ENCODE results near the gene OR1A1.
"Not testable (repeated sequence)": the region's sequence is repeated elsewhere in the genome, so short reads cannot be mapped to it uniquely, and the experiment has no call there.

The OR1A1 gene

GRCh38 chr17:3207367-3207766 is at the start of gene OR1A1:
Gene OR1A1 (plus strand): TSS chr17:3207667. CDS start chr17:3215621, 7,954 bp downstream.
- DNase-seq (ENCODE audit: low read depth in 2 of 3, low spot score in 2 of 3) = no peak

- no peak for DNase-seq (ENCODE audit: low read depth in 2 of 3, low spot score in 2 of 3)
These were observed 39.9 kb upstream of the OR1A1 start for GRCh38 chr17:3167574-3167973.

GRCh38 chr17:3189961-3190360 is 17.5 kb upstream of the OR1A1 start:
- no peak for DNase-seq (ENCODE audit: low read depth in 2 of 3, low spot score in 2 of 3)

DNA sequence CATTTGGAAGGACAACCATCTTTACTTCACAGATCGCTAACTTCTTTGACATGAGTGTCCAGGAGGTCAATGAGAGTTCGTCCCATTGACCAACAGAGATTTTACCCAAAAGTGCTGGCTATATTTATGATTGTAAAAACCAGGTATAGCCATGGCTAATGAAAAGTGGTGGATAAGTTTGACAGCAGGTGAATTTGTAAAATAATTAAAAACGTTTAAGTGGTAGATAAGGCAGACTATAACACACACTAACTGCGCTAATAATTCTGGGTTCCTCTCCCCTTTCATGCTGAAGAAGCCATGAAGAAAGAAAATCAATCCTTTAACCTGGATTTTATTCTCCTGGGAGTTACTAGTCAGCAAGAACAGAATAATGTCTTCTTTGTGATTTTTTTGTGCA is 10.2 kb upstream of the OR1A1 start, which contains the start of gene OR1A2:
OR1A2 (plus strand) TSS at position 301 of the 400 bp plus-strand sequence; CDS start at position 301, 0 bp downstream.
- DNase-seq (ENCODE audit: low read depth in 2 of 3, low spot score in 2 of 3) = no peak

- no peak for DNase-seq (ENCODE audit: low read depth in 2 of 3, low spot score in 2 of 3)
These were observed 1.0 kb downstream of the OR1A1 start for GRCh38 chr17:3208484-3208883.

DNA sequence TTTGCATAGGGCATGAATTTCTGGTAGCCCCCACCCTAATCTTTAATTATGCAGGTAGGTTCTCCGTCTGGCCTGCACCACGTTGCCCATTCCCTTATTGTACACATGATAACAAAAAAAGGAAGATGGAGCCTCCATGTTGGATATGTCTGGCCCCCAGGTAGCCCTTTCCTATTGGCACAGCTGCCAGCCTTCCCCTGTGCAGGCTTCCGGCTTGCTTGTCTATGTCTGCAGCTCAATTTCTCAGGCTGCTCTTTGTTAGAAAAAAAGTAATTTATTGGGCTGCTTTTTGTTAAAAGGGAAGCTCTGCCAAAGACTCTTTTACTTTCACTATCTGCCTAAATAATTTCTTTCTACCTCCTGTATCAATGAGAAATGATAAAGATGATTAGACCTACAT is 5.5 kb downstream of the OR1A1 start:
- DNase-seq (ENCODE audit: low read depth in 2 of 3, low spot score in 2 of 3) = no peak

DNA sequence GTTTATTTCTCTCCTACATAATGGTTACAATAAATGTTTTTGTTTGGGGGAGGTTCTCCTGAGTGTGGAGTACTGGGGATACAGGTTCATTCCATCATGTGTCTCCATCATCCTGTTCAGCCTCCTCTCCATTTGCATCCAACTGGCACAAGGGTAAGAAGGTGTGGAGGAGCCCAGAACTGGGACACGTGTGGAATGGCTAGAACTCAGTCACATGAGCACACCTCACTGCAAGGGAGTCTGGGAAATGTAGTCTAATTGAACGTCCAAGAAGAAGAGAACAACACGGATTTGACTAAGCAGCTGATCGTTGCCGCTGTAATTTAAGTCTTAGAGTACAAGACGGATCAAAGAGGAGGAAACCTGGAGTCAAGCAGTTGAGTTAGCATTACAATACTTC is 6.1 kb downstream of the OR1A1 start:
- DNase-seq (ENCODE audit: low read depth in 2 of 3, low spot score in 2 of 3) = no peak

- DNase-seq (ENCODE audit: low read depth in 2 of 3, low spot score in 2 of 3) = not testable (repeated sequence)
These were observed 12.5 kb downstream of the OR1A1 start for GRCh38 chr17:3219978-3220377.

- no peak for DNase-seq (ENCODE audit: low read depth in 2 of 3, low spot score in 2 of 3)
These were observed 14.4 kb downstream of the OR1A1 start for GRCh38 chr17:3221850-3222249.

GRCh38 chr17:3222505-3222904 is 15.0 kb downstream of the OR1A1 start:
- DNase-seq (ENCODE audit: low read depth in 2 of 3, low spot score in 2 of 3) = no peak

GRCh38 chr17:3224721-3225352 is 17.4 kb downstream of the OR1A1 start:
- not testable (repeated sequence) for DNase-seq (ENCODE audit: low read depth in 2 of 3, low spot score in 2 of 3)

DNA sequence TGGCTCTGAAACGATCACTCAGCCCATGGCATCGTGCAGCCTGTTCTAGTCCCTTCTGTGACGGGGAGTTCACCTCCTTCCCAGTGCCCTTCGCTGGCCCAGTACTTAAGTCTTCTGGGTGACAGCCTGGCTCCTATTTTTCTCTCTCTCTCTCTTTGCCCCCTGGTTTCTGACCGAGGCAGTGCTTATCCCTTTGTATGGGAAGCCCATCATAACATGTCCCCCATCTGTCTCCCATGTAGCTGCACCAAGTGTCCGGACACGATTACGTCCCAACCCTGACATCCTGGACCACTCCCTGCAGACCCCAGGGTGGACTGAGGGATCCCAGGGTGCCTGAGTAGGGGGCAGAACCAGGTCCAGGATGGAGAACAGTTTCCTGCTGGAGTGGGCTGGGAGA is 24.8 kb downstream of the OR1A1 start:
- DNase-seq (ENCODE audit: low read depth in 2 of 3, low spot score in 2 of 3) = not testable (repeated sequence)

- DNase-seq (ENCODE audit: low read depth in 2 of 3, low spot score in 2 of 3) = not testable (repeated sequence)
These were observed 31.2 kb downstream of the OR1A1 start for GRCh38 chr17:3238685-3239084.

DNA sequence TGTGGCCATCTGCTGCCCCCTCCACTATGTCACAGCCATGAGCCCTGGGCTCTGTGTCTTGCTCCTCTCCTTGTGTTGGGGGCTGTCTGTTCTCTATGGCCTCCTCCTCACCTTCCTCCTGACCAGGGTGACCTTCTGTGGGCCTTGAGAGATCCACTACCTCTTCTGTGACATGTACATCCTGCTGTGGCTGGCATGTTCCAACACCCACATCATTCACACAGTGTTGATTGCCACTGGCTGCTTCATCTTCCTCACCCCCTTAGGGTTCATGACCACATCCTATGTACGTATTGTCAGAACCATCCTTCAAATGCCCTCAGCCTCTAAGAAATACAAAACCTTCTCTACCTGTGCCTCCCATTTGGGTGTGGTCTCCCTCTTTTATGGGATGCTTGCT is 33.6 kb downstream of the OR1A1 start:
- DNase-seq (ENCODE audit: low read depth in 2 of 3, low spot score in 2 of 3) = not testable (repeated sequence)

- DNase-seq (ENCODE audit: low read depth in 2 of 3, low spot score in 2 of 3) = not testable (repeated sequence)
These were observed 37.4 kb downstream of the OR1A1 start for GRCh38 chr17:3244841-3245240.

GRCh38 chr17:3249013-3249412 is 41.5 kb downstream of the OR1A1 start:
- not testable (repeated sequence) for DNase-seq (ENCODE audit: low read depth in 2 of 3, low spot score in 2 of 3)

DNA sequence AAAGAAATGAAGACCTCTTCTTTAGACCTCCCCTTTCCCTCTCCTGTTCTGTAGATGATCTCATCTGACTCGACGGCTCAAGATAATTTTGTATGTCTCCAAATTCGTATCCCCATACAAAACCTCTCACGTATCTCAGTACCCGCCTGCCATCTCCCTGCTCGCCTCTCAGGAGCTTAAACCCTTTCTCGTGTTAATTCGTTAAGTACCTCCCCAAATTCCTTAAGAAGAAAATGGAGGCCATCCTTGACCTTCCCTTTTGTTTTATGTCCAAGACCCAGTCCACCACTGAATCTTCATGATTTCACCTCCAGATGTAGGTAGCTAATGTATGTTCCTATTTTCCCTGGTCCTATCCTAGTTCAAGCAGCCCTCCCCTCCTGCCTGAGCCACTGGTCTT is 49.1 kb downstream of the OR1A1 start:
- DNase-seq (ENCODE audit: low read depth in 2 of 3, low spot score in 2 of 3) = no peak

GRCh38 chr17:3260163-3260562 is 52.7 kb downstream of the OR1A1 start:
- DNase-seq (ENCODE audit: low read depth in 2 of 3, low spot score in 2 of 3) = no peak

DNA sequence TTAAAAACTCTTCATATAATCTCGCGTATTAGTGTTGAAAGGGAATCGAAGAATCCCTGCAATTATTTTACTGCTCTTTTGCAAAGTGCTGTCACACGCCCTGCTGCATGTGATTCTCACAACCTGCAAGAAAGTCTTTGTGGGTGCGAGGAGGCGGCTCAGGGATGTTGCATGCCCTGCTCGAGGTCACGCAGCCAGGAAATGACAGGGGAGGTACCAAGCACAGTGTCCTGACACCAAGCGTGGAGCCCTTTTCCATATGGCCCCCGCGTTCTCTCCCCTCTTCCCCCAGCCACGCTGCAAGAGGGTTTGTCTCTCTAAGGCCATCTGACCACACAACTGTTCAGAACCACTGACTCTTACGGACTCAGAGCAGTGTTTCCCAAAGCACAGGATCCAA is 53.1 kb downstream of the OR1A1 start:
- DNase-seq (ENCODE audit: low read depth in 2 of 3, low spot score in 2 of 3) = no peak

All from activated CD8-positive, alpha-beta memory T cell treated with anti-CD3 and anti-CD28 coated beads for 48 hours (primary cell).